DND-41 (cell line): ENCODE measurements around the gene SWAP70.

Experiments used
- EZH2 ChIP-seq: IDR thresholded peaks from 3 replicates; pipeline ENCODE4 v1.6.1; 2012; ENCODE audit warnings: borderline replicate concordance, low read depth, mild to moderate bottlenecking, moderate library complexity, low read length, inconsistent platforms; ENCODE audit not compliant: severe bottlenecking
- TF ChIP-seq, protein P1 (sequence below): IDR thresholded peaks from 2 replicates; pipeline ENCODE4 v1.5.1; 2012; ENCODE audit warnings: borderline replicate concordance, low read length, moderate library complexity, mild to moderate bottlenecking; ENCODE audit not compliant: poor library complexity, severe bottlenecking; ENCODE audit errors: extremely low read depth

- TF ChIP-seq, protein P1, sequence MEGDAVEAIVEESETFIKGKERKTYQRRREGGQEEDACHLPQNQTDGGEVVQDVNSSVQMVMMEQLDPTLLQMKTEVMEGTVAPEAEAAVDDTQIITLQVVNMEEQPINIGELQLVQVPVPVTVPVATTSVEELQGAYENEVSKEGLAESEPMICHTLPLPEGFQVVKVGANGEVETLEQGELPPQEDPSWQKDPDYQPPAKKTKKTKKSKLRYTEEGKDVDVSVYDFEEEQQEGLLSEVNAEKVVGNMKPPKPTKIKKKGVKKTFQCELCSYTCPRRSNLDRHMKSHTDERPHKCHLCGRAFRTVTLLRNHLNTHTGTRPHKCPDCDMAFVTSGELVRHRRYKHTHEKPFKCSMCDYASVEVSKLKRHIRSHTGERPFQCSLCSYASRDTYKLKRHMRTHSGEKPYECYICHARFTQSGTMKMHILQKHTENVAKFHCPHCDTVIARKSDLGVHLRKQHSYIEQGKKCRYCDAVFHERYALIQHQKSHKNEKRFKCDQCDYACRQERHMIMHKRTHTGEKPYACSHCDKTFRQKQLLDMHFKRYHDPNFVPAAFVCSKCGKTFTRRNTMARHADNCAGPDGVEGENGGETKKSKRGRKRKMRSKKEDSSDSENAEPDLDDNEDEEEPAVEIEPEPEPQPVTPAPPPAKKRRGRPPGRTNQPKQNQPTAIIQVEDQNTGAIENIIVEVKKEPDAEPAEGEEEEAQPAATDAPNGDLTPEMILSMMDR: no peak
- no peak for TF ChIP-seq EZH2
Observed at GRCh38 chr11:9625162-9625561, 38.7 kb upstream of the SWAP70 start.
